GM19463 (cell line): ENCODE results near the gene AKR1B1.

ENCODE experiments used
- ATAC-seq: cut with Tn5 transposase; IDR thresholded peaks from one replicate; pipeline ENCODE4 v1.9.1; 2021; ENCODE audit warnings: mild to moderate bottlenecking, moderate library complexity; ENCODE audit not compliant: unreplicated experiment

The AKR1B1 gene

DNA sequence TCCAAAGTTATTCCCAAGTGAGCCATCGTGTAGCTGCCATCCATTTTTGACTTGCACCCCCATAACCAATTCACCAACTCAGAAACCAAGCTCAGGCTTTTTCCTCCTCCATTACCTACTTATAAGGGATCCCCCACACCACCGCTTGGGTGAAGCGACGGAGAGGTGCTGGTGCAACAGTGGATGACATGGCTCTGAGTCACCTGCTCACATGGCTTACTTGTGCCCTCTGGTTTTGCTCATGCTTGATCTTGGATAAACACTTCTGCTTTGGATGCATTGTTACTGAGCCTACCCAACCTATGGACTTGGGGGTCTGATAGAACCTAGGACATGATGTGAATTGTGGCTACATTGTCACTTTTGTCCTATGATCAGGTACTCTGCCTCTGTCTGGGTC, 12.0 kb upstream of the AKR1B1 start:
- ATAC-seq = no peak

DNA sequence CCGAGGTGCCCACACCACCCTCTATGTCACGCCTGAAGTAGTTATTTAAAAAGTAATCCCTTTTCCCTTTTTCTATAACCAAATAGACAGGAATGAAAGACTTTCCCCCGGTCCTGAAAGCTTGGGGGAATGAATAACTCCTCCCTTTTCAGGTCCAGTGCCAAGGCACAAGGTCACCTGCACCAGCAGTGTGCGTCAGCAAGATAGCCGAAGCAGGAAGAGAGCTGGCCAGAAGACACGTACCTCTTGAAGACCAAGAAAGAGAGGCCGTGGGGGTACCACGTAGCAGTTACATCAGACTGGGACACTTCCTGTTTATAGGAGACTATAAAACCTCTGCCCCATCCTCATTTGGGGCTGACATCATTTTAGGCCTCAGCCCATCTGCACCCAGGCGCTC, 10.7 kb upstream of the AKR1B1 start:
- no peak for ATAC-seq

DNA sequence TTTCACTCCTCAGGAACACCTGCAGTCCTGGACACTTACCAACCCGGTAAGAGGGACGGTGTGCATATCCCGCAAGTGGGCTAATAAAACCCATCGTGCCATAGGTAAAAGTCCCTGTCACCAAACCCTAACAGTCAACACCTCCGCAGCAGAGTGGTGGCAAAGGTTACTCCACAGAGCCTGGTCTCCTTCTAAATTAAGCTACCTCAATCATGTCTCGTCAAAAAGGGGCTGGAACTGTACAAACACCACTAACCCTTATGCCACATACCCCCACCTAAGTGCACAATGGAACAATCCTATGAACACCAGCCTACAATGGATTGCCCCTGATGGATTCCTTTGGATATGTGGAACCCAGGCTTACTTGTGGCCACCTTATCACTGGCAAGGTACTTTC, 9.6 kb upstream of the AKR1B1 start:
- ATAC-seq = no peak

DNA sequence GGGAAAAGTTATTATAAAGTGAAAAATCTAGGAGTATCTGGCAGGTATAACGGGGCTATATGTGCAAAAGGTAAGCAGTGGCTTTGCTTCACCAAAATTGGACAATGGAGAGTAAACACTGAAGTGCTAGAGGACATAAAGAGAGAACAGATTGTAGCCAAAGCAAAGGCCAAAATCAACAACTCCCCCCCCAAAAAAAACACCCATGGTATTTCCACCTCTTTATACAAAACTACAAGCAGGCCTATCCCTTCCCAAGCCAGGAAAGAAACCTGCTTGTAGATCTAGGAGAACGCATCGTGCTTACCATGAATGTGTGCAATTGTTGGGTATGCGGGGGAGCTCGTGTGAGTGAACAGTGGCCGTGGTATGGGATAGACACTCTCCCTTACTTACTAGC, 9.2 kb upstream of the AKR1B1 start:
- ATAC-seq = no peak

DNA sequence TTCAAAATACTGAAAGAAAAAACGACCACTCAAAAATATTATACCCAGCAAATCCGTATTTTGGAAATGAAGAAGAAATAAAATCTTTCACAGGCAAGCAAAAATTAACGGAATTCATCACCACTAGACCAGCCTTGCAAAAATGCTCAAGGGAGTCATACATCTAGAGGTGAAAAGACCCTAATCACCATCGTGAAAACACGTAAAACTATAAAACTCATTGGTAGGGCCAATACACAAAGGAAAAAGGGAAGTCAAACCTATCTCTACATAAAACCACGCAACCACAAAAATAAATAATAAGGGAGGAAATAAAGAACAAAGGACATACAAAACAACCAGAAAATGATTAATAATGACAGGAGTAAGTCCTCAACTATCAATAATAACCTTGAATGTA, 6.6 kb upstream of the AKR1B1 start:
- ATAC-seq = no peak

DNA sequence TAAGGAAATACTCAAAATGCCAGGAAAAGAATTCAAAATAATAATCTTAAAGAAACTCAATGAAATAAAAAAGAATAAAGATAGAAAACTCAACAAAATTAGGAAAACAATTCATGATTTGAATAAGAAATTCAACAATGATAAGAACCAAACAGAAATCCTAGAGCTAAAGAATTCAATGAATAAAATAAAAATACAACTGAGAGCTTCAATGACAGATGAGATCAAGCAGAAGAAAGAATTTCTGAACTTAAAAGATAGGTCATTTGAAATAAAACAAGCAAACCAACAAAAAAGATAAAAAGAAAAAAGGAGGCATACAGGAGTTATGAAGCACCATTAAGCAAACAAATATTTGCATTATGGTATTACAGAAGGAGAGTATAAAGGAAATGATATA, 5.6 kb upstream of the AKR1B1 start:
- ATAC-seq = no peak

DNA sequence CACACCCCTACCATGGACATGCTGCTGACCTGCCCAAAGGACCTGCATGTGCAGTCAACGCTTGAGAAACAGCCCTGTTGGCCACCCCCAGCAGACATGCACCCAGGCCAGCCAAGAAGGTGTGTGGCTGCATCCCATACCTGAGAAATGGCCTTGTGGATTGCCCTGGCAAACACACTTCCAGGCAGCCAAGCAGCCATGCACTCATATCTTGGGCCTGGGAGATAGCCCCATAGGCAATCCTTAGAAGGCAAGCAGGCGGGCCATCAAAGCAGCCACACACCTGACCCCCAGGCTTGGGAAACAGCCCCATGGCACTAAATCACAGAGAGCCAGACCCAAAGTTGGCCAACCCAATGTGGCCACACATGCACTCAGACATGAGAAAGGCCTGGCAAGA, 4.9 kb upstream of the AKR1B1 start:
- no peak for ATAC-seq

DNA sequence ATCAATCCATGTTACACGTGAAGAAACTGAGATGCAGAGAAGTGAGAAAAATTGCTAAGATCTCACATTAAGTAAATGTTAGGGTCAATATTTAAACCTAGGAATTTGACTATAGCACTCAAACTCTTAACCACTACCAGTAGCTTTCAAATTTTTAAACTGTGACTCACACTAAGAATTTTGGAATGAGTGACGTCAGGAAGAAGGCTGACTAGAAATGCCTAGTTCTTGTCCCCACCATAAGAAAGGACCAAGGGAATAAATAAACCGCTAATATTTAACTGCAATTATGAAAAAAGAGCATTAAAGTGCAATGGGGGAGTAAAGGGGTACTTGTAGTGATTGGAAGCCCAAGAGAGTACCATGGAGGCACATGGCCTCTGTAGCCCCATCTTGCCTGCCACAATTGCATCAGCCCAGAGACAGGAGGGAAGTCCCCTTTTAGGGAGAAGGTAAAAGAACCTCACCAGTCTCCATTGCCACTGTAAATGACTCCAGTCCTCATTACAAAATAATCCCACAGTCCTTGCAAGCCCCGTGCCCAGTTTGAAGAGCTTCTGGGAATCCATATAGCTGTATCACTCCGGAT, 3.5 kb upstream of the AKR1B1 start:
- no peak for ATAC-seq

DNA sequence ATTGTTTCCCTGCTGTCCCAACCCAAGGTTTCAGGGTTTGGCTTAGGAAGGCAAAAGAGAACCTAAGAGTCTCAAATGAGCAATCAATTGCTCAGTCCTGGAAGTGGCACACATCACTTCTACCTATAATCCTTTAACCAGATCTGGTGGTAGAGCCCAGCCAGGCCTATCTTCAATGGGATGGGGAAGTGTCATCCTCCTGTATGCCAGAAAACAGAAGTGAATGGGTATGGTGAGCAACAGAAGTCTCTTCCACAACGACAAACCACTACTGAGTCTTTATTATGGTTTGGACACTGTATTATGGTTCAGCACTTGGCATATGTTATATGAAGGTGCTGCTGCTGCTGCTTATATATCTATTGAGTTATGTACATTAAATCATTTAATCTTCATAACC, 3.0 kb upstream of the AKR1B1 start:
- ATAC-seq = no peak

DNA sequence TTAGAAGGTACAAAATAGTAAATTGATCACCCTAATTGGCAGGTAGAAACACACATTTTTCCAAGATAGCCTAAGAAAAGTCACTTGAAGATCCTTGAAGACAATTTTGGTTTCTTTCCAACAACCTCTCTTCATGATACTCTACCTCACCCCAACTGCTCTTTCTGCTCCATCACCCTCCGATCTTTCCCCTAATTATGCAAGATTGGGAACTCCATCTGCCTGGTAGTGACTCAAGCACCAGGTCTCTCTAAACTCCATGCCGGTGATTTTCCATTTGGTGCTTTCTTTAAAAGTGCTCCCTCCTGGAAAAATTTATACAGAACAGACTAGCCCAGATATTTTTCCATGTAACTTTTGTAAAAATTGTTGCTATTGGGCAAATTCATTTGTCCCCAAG, 1.1 kb upstream of the AKR1B1 start:
- ATAC-seq = no peak

DNA sequence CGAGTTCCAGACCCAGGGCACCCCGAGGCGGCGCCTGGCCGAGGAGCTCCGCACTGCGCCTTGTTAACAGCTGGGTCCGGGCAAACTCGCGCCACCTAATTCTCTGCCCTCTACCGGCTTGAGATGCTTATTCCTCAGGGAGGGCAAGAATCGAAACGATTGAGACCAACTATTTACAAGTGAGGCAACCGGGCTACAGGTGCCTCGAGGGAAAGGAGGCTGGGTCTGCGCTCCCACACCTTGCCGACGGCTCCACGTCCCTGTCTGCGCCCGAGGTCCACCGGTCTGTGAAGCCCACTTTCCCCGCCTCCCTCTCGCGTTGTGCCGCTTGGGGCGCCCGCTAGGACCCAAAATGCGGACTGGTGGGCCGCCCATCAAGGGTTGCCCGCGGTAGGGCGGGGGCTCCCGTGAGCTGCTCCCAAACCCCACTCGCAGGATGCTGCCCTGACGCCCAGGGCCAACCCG, 527 bp downstream of the AKR1B1 start:
- ATAC-seq = peak; percentile 52

DNA sequence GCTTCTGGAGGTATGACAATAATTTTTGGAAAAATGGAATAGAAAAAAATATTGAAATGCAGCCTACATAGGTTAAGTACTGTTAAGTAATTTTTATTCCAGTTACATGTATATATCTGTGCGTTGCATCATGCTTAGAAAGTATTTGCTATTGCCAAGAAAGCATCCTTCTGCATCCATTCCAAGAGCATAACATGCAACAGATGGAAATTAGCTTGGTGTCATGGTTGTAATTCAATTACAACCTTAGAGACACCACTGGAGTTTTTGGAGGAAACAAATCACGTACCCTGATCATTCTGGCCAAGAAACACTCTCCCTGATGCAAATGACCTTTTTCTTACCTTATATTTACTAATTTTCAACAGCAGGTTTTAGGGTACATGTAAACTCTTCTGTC, 1.7 kb downstream of the AKR1B1 start:
- no peak for ATAC-seq

DNA sequence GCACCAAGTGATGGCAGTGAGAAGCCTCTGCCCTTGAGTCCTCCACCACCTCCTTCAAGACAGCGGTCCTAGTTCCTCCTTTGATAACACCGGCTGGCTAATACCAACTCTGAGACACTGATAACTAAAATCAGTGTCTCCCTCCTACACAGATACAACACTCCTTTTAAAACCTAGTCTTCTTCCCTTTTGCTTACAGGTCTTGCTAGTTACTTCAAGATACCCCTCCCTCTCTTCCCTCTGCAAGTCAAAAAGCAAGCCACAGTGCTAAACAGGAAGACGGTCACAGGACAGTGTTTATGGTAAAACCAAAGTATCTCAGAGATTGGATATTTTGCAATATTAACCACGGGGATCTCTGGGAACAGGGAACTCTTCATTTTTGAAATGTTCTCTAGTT, 4.6 kb downstream of the AKR1B1 start:
- no peak for ATAC-seq

DNA sequence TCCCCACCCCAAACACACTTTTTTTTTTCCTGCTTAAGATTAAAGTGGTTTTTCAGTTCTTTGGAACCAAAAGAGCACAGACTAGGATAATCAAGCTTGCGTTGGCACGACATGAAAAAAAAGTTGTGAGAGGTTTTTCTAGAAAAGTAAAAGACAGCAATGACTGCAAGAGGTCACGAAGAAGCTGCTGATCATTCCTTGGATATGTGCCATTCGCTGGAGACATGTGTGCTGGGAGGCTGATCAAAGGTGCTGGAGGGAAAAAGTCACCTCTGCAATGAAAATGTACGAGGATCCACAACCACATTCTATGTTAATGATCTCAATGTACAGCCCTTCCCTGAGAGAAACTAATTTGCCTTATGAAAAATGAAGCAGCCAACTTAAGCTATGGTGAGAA, 5.4 kb downstream of the AKR1B1 start:
- no peak for ATAC-seq

DNA sequence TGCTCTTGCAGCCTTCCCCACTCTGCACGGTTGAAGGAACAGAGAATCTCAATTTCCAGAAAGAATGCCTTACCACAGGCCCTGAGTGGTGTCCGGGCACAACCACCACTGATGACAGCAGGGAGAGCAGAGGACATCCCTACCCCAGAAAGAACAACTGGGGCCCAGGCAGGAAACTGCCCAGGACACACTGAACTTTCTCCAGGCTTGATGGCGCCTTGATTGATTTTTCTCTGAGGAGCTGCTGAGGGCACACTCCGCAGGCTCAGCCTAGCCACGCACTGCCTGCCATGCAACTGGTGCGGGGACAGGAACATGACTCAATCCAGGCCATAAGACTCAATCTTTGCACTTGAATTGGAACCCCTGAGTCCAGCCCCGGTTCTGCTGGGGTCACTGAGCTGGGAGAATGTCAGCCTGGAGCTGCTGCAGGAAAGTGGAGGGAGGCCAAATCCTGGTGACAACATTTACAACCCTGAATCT, 5.9 kb downstream of the AKR1B1 start:
- ATAC-seq = no peak

DNA sequence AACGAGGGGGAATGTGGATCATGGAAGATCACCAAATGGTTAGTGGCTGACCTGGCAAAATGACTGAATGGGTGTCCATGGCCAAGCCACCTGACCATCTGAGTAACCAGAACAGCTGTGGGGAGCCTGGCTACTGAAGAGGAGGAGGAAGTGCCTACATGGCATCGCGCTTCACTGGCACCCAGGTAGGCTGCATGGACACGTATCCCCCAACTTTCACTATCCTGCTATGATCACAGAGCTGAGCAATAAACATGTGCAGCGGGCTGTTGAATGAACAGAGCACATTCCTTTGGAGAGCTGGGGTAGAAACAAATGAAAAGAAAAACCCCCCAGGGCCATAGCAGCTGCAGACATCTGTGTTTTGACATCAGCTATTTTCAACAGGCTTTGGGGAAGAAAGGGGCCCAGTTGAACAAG, 6.5 kb downstream of the AKR1B1 start:
- no peak for ATAC-seq

DNA sequence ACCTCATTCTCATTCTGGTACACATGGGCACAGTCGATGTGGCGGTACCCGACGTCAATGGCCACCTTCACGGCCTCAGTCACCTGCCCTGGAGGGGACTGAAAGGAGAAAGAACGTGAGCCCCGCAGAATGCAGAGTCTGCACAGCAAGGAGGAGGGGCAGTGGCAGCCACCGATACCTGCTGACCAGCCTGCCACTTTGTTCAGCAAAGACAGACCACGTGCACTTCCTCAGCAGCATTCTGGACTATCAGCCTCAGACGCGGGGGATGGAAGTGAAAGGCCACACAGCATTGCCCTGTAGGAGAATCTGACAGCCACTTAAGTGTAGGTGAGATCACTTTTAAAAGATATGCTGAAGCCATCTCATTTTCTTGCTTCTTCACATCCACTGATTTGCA, 7.2 kb downstream of the AKR1B1 start:
- no peak for ATAC-seq

DNA sequence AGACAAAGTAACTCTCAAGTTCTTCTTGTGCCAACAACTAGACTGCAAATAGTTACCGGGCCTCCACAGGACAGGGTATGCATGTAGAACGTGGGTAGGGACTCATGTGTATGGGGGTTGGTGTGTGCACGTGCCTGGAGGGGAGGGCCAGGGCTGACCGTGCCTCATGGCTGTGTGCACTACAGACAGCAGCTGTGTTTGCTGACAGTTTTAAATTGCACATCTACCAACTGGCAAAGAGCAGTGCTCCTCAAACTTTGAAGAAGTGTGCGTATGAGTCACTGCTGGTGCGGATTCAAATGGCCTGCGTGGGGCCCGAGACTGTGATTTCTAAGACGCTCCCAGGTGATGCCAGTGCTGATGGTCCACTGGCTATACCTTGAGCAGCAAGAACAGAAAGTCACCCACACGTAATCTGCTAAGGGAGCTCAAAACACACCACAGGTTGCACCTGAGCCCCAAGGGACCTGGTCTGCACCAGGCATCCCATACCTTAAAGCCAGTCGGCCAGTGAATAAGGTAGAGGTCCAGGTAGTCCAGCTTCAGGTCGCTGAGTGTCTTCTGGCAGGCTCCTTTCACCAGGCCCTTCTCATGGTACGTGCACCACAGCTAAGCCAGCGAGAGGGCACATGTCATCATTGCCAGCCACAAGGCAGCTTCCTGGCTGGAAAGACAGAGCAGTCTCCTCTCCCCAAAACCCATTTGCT, 8.5 kb downstream of the AKR1B1 start:
- no peak for ATAC-seq

DNA sequence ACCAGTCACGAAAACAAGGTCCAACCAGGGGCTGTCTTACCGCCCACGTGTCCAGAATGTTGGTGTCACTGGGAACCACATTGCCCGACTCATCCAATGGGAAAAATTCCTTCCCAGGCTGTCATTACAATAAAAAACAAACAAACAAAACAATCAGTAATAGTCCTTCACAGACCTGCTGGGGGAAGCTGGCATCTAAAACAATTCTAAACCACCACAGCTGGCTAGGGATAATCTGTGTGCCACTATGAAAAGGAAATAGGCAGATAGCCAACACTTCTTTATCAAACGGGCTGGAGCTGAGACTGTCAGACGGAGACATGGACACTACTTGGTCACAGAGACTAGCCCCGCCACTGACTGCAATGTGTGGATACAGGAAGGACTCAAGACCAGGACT, 9.2 kb downstream of the AKR1B1 start:
- no peak for ATAC-seq

DNA sequence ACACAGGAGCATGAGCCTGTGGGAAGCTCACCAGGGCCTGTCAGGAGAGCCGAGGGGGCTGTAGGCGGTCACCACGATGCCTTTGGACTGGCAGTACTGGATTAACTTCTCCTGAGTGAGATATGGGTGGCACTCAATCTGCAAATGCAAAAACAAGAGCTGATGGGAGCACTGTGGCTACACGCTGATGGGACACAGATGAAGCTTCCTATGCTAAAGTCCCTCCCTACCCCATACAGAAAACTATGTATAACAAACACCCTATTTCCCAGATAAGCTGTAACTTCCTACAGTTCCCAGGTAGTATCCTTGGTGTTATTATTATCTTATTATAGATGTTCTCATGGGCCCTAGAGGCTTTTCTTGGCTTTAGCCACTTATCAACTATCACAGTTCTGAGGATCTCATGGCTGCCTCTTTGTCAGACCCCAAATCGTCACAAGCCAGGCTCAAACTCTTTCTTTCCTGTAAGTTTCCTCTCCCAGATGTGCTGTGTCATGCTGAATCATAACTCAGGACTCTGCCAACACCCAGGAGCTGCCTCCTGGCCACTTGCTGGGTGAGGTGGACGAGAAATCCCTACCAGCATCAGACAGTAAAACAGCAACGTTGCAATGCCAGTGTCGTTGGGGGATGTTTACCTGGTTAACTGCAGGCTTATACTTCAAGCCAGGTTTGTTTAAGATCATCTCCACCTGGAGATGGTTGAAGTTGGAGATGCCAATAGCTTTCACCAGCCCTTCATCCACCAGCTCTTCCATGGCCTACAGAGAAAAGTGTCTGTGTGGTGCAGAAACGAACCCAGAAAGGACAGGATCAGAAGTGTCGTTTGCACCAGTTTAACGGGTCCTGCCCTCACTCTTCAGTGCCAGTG, 10.3 kb downstream of the AKR1B1 start:
- ATAC-seq = no peak

DNA sequence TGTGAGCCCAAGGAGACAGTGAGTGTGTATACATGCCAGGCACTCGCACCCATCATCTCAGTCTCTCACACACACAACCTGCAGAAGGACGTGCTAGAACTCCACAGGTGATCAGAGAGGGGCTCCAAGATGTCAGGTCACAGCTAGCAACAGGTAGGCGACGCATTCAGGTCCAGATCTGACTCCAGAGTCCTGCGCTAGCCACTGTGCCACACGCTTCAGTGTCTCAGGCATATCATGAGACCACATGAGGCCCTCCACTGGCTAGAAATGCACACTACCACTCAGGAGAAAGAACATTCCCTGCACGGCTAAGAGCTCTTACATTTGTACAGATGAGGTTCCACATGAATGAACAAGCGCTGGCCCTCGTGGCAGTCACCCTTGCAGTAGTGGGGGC, 11.5 kb downstream of the AKR1B1 start:
- ATAC-seq = no peak

DNA sequence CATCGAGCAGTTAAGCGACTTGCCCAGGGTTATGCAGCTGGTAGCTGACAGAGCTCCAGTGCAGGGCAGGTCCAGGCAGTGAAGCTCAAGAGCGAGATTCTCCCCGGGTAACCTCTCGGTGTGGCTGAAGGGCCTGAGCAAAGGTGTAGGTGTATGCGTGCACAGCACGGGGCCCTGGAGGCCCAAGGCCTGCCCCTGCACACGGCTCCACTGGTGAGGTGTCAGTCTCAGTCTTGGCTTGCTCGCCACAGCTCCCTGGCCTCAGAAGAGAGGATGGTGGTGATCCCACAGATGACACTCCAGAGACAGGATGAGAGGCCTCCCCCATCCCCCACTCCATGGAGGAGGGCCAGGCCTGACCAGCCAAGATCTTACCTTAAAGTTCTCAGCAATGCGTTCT, 12.0 kb downstream of the AKR1B1 start:
- ATAC-seq = no peak
